Activated naive CD4-positive, alpha-beta T cell treated with anti-CD3 and anti-CD28 coated beads for 36 hours (primary cell): Measurements from ENCODE around the gene SPSB3. TPM values are rescaled to one million over a fixed set of nuclear protein-coding genes. Genes with fewer than 3 reads are reported as not detected.

Source experiments
- CTCF ChIA-PET: fragments of 350-600 bp; sonication (Branson Sonifier 250); formaldehyde crosslinking; loops from one replicate; lab custom pipeline; 2021; ENCODE audit warnings: antibody characterized with exemption; lab: Charles Lee
- DNase-seq: peaks from one replicate; pipeline ENCODE4 v3.0.0-alpha.2; 2020
- H3K27ac Mint-ChIP-seq: one replicate; pipeline ENCODE4 v1.8.0; 2021; ENCODE audit warnings: mild to moderate bottlenecking, mixed read lengths
- H3K27me3 Mint-ChIP-seq: one replicate; pipeline ENCODE4 v1.8.0; 2021; ENCODE audit warnings: low read depth, mixed read lengths
- H3K36me3 Mint-ChIP-seq: one replicate; pipeline ENCODE4 v1.8.0; 2021; ENCODE audit warnings: low read depth, mixed read lengths
- H3K4me1 Mint-ChIP-seq: one replicate; pipeline ENCODE4 v1.8.0; 2021; ENCODE audit warnings: low read depth, mixed read lengths
- H3K4me3 Mint-ChIP-seq: one replicate; pipeline ENCODE4 v1.8.0; 2021; ENCODE audit warnings: mild to moderate bottlenecking, moderate library complexity, mixed read lengths
- H3K9me3 Mint-ChIP-seq: one replicate; pipeline ENCODE4 v1.8.0; 2021; ENCODE audit warnings: mixed read lengths
- intact Hi-C: fragments of 100-400 bp; cut with micrococcal nuclease; formaldehyde crosslinking; loops from one replicate; pipeline ENCODE4 v1.15.1; 2023
- total RNA-seq, 2 experiments: library from RNA; stranded (reverse); gene quantifications; one replicate each; pipeline ENCODE4 v1.2.3, GENCODE V29; 2021

Gene SPSB3
- total RNA-seq, 2 experiments from 2014 or later = 14.0 to 17.0 TPM

DNA sequence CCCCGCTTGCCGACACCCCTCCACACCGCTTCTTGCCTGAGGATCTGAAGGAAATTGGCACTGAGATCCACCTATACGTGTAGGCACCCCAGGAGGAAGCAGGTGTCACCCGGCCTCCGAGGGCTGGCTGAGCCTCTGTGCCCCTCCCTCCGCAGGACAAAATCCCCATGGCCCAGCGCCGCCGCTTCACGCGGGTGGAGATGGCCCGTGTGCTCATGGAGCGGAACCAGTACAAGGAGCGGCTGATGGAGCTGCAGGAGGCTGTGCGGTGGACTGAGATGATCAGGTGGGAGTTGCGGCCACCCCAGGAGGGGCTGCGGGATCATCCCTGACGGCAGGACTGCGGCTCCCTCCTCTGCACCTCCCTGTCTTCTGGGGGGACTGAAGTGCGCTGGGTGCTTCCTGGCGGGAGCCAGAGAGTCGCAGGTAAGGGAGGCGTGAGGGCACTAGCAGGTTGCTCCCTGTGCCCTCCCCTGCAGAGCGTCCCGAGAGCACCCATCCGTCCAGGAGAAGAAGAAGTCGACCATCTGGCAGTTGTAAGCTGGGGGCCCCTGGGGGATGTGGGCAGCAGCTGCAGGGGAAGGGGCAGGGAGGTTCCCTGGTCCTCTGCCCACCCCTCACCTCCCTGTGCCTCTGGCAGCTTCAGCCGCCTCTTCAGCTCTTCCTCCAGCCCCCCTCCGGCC, 20.0 kb downstream of the SPSB3 start:
- H3K4me1 Mint-ChIP-seq = peaks cover 3% of the 10 kb centered on the region
- no peak overlapping the region for H3K4me3 Mint-ChIP-seq
- H3K9me3 Mint-ChIP-seq = no peaks in the 10 kb centered on the region
- peaks cover 3% of the 10 kb centered on the region for H3K36me3 Mint-ChIP-seq
- H3K27me3 Mint-ChIP-seq = no peaks in the 10 kb centered on the region
- intact Hi-C loops = no loop called here
- no peak for DNase-seq
- H3K27ac Mint-ChIP-seq = no peak overlapping the region
- CTCF ChIA-PET = no interaction called here

DNA sequence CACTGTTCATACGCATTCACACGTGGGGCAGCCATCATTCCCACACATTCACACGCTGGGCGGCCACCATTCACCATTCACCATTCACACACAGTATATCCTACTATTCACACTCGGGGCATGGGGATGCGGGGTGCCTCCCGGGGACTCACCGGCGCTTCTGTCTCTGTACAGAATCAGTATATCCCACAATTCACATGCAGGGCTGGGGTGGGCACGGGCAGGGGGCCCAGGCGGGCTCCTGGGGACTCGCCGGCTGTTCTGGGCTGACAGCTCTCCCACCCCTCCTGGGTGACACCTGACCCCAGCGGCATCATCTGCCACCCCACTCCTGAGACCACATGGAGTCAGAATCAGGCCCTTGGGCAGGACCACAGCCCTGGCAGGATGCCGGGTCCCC, 20.6 kb downstream of the SPSB3 start:
- peaks cover 8% of the 10 kb centered on the region for H3K4me1 Mint-ChIP-seq
- no peak overlapping the region for H3K27ac Mint-ChIP-seq
- CTCF ChIA-PET = no interaction called here
- no peak overlapping the region for H3K4me3 Mint-ChIP-seq
- H3K9me3 Mint-ChIP-seq = no peaks in the 10 kb centered on the region
- no peaks in the 10 kb centered on the region for H3K27me3 Mint-ChIP-seq
- intact Hi-C loops = no loop called here
- no peak for DNase-seq
- H3K36me3 Mint-ChIP-seq = peaks cover 3% of the 10 kb centered on the region

DNA sequence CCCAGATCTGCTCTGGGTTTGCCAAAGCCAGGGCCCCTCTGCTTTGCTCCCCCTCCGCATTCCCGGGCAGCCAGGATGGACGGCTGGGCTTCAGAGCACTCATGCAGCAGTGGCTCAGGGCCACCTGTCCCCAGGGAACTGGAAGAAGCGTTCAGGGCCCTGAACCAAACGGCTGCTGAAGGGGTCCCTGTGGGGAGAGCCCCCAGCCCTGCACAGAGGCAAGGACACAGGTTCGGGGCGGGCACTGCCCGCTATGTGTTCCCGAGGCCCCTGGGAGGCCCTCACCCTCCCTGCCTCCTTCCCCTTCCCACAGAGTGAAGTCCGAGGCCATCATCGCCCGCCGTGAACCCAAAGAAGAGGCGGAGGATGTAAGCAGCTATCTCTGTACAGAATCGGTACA, 21.5 kb downstream of the SPSB3 start:
- Mint-ChIP-seq H3K4me1 (peaks cover 10% of the 10 kb centered on the region), H3K4me3 (no peak overlapping the region), H3K27me3 (no peaks in the 10 kb centered on the region), H3K9me3 (no peaks in the 10 kb centered on the region), H3K36me3 (peaks cover 3% of the 10 kb centered on the region), H3K27ac (no peak overlapping the region)
- no peak for DNase-seq
- intact Hi-C loops = no loop called here
- CTCF ChIA-PET = no interaction called here

DNA sequence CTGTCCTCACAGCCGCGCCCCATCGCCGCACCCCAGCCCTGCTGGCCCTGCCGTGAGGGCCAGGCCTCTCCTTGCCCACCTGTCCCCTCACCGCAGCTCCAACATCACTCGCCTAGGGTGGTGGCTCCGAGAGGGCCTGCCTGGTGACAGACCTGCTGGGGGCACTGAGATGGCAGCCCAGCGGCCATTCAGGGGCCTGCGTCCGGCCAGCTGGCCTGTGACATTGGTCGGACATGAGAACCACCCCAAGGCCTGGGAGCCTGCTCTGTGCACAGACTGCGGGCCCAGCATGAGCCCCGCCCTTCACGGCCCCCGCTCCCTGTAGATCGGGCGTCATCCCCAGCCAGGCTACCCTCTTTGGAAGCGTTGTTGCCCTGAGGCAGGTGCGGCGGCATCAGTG, 22.9 kb downstream of the SPSB3 start:
- no peaks in the 10 kb centered on the region for H3K9me3 Mint-ChIP-seq
- CTCF ChIA-PET = no interaction called here
- no peak overlapping the region for H3K4me3 Mint-ChIP-seq
- H3K27ac Mint-ChIP-seq = no peak overlapping the region
- no peaks in the 10 kb centered on the region for H3K27me3 Mint-ChIP-seq
- H3K4me1 Mint-ChIP-seq = peaks cover 10% of the 10 kb centered on the region
- intact Hi-C loops = no loop called here
- no peak for DNase-seq
- H3K36me3 Mint-ChIP-seq = peaks cover 3% of the 10 kb centered on the region

DNA sequence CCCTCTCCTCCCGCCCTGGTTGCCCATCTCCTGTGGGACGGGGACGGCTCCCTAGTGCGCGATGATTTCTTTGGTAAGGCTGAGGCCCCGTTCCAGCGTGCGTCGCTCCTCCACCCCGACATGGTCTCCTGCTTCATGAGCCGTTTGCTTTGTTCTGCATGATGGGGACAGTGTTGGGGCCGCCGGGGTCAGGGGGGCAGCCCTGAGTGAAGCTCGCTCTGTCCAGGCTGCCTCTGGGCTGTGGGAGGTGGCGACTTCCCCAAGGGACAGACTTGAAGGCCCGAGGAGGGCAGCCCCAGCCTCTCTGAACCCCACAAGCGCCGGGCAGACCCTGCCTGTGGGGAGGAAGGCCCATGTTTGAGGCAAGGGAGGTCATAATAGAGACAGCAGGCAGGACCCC, 23.4 kb downstream of the SPSB3 start:
- Mint-ChIP-seq H3K36me3 (peaks cover 3% of the 10 kb centered on the region), H3K27ac (no peak overlapping the region), H3K9me3 (no peaks in the 10 kb centered on the region), H3K27me3 (no peaks in the 10 kb centered on the region), H3K4me3 (no peak overlapping the region), H3K4me1 (peaks cover 10% of the 10 kb centered on the region)
- intact Hi-C loops = no loop called here
- CTCF ChIA-PET = no interaction called here
- no peak for DNase-seq

DNA sequence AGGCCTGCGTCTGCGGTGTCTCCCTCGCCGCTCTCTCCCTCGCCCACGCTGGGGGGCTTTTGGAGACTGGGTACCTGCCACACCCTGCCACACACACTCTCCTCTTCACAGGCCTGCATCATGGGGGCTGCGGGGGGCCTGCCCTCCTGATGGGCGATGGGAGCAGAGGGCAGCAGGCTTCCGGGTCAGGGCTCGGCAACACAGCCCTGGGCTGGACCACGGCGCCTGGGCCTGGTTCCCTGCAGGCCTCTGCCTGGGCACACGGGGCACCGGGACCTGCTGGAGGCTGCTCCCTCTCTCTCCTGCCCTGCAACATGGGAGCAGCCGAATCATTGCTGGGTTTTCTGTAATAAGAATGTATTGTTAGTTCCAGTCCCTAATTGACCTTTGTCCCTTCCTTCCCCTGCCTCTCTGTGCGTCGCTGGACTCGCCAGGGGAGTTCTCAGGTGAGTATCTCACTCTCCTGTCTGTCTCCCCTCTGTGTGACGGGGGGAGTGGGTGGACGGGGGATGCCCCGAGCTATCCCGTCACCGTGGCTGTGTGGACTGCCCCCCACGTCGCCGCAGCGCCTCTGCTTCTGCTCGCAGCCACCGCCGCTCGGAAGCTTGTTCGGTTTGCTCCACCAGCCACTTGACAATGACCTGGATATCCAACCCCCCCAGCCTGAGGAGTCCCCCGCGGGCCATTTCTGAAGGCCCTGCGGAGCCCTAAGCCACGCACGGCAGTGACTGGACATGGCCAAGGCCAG, 24.5 kb downstream of the SPSB3 start:
- CTCF ChIA-PET = no interaction called here
- Mint-ChIP-seq H3K27ac (no peak overlapping the region), H3K27me3 (no peaks in the 10 kb centered on the region), H3K4me3 (no peak overlapping the region), H3K4me1 (peaks cover 10% of the 10 kb centered on the region), H3K36me3 (peaks cover 3% of the 10 kb centered on the region), H3K9me3 (no peaks in the 10 kb centered on the region)
- DNase-seq = no peak
- intact Hi-C loops = no loop called here

DNA sequence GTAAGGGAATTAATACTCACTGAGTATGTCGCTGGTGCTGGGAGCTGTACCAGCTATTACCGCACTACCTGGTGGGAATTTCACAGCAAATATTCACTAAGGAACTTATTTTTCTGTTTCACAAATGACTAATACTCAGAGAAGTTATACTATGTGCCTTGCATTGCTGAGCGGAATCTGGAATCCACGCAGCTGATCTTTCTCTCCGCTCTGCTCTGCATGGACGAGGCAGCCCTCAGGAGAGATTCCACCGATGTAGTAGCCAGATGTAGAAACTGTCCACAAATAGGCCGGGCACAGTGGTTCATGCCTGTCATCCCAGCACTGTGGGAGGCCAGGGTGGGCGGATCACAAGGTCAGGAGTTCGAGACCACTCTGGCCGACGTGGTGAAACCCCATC, 28.2 kb downstream of the SPSB3 start:
- peaks cover 2% of the 10 kb centered on the region for H3K36me3 Mint-ChIP-seq

DNA sequence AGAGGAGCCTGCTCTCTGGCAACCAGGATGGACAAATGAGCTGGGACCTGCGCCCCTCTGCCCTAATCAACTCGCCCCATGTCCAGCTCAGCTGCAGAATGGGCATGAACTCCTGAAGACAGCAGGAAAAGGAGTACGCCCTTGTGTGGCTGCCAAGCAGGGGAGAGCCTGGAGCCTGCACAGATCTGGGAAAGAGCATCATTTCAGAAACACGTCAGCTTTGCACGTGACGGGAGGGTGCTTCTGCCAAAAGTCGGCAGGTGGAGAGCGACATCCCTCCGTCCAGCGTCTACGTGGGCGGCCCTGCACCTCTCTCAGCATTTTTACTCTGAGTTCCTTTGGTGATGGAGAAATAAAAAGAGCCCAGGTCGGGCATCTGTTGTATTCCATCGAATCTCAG, 29.5 kb downstream of the SPSB3 start:
- Mint-ChIP-seq H3K4me1 (peaks cover 10% of the 10 kb centered on the region), H3K4me3 (no peak overlapping the region), H3K36me3 (peaks cover 2% of the 10 kb centered on the region), H3K27ac (no peak overlapping the region), H3K9me3 (no peaks in the 10 kb centered on the region), H3K27me3 (no peaks in the 10 kb centered on the region)
- no peak for DNase-seq
- CTCF ChIA-PET = interaction anchor here (0.6 kb wide), 1 partner anchor 22 kb away, joined by 3 read pairs; no protein-coding TSS in a partner anchor
- intact Hi-C loops = no loop called here

More for the DNA sequence above, 28.2 kb downstream of the SPSB3 start:
- H3K9me3 Mint-ChIP-seq = no peaks in the 10 kb centered on the region
- H3K27ac Mint-ChIP-seq = no peak overlapping the region
- peaks cover 10% of the 10 kb centered on the region for H3K4me1 Mint-ChIP-seq
- intact Hi-C loops = no loop called here
- CTCF ChIA-PET = no interaction called here
- H3K27me3 Mint-ChIP-seq = no peaks in the 10 kb centered on the region
- no peak overlapping the region for H3K4me3 Mint-ChIP-seq
- no peak for DNase-seq

DNA sequence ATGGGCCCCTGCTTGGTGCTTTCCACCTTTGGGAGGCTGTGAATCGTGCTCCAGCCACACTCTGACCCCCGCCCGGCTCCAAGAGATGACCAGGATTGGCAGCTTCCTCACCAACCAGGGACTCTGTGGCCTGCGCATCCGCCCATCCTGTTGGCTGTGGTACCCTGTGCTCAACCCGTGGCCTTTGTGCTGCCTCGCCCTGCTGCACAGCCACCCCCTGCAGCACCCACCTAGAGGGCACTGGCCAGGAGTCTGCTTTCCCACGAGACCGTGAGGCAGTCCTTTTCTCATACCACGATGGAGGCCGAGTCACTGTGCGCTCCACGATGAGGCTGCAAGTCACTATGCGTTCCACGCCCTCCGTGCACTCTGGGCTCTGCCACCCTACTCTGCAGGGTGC, 30.4 kb downstream of the SPSB3 start:
- CTCF ChIA-PET = no interaction called here
- Mint-ChIP-seq H3K9me3 (no peaks in the 10 kb centered on the region), H3K27ac (no peak overlapping the region), H3K4me3 (no peak overlapping the region), H3K36me3 (peaks cover 2% of the 10 kb centered on the region), H3K27me3 (no peaks in the 10 kb centered on the region), H3K4me1 (peaks cover 3% of the 10 kb centered on the region)
- no peak for DNase-seq
- intact Hi-C loops = no loop called here

DNA sequence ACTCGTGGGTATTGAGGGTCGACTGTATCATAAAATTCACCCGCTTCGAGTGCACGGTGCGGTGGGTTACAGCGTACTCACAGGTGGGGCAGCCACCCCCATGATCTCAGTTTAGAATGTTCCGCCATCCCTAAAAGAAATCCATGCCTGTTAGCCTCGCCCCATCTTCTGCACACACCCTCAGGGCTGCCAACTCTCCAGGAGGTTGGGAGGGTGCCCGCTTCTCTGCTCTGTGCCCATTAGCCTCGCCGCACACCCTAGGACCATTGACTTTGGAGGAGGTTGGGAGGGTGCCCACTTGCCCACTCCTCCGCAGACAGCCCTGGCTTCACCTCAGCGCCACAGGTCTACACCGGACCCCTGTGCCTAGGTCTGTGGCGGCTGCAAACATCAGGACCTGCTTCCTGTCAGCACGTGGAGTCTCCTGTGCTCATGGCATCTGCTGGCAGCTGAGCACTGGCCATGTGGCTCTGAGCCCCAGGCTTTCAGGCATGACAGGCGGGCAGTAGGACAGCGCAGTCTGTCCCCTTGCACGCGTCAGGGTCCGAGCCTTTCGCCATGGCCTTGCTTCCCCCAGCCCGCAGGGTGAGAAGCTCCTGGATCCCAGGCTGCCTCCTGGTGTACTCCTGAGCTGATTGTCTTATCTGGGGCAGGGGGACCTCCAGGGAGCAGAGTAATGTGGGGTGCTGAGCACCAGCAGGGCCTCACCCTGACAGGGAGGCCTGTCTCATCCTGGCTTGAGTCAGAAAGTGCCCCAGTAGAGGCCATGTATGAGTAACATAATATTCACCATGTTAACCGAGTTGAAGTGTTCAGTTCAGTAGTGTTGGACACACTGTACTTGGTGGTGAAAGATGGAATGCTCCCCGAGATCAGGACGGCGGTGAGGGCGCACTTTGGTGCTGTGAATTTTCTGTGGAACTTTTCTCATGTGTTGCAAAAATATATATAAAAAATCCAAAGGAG, 32.9 kb downstream of the SPSB3 start:
- no peak for DNase-seq
- Mint-ChIP-seq H3K4me1 (no peaks in the 10 kb centered on the region), H3K9me3 (no peaks in the 10 kb centered on the region), H3K27ac (no peak overlapping the region), H3K4me3 (no peak overlapping the region), H3K27me3 (no peaks in the 10 kb centered on the region), H3K36me3 (peaks cover 4% of the 10 kb centered on the region)
- intact Hi-C loops = no loop called here
- CTCF ChIA-PET = interaction anchor here (0.8 kb wide), 1 partner anchor 25 kb away, joined by 3 read pairs; no protein-coding TSS in a partner anchor

DNA sequence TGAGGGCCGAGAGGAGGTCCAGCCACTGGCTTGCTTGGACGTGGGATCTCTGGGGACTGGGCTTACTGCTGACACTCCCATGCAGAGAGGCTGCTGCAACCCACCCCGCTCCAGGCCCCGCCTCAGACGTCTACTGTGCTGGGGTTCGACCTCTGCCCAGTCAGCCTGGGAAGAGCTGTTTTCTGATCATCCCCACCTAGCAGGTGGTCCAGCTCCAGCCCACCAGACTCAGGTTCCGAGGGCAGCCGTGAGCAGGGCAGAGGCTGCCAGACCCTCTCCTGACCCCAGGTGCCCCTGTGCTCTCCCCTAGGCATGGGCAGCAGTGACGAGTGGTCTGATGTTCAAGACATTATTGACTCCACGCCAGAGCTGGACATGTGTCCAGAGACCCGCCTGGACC, 34.4 kb downstream of the SPSB3 start:
- CTCF ChIA-PET = no interaction called here
- no peaks in the 10 kb centered on the region for H3K4me1 Mint-ChIP-seq
- intact Hi-C loops = no loop called here
- H3K4me3 Mint-ChIP-seq = no peak overlapping the region
- no peaks in the 10 kb centered on the region for H3K27me3 Mint-ChIP-seq
- DNase-seq = no peak
- H3K36me3 Mint-ChIP-seq = peaks cover 4% of the 10 kb centered on the region
- H3K27ac Mint-ChIP-seq = no peak overlapping the region
- H3K9me3 Mint-ChIP-seq = no peaks in the 10 kb centered on the region

DNA sequence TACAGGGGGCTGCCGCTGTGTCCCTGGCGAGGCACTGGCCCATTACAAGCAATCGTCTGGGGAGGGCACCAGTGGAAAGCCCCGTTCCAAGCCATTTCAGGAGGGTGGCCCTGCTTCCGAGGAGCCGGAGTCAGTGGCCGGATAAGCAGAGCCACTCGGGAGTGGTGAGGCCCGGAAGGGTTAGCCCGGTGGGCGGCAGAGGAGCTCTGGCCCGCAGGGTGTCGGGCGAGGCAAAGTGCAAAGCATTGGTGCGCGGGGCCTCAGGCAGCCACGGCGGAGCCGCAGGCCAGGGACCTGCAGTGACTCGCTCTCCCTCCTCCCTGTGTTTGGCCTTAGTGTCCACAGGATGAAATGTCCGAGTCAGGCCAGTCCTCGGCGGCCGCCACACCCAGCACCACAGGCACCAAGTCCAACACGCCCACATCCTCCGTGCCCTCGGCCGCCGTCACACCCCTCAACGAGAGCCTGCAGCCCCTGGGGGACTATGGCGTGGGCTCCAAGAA, 35.6 kb downstream of the SPSB3 start:
- CTCF ChIA-PET = interaction anchor here (0.6 kb wide), 1 partner anchor 71 kb away, joined by 3 read pairs; no protein-coding TSS in a partner anchor
- DNase-seq = no peak
- Mint-ChIP-seq H3K36me3 (peaks cover 2% of the 10 kb centered on the region), H3K9me3 (no peaks in the 10 kb centered on the region), H3K27me3 (no peaks in the 10 kb centered on the region), H3K27ac (no peak overlapping the region), H3K4me1 (no peaks in the 10 kb centered on the region), H3K4me3 (no peak overlapping the region)
- intact Hi-C loops = no loop called here
